RWPE1 (cell line): ENCODE results near the gene DISC1.

Experiments
- CTCF ChIA-PET: fragments of 350-600 bp; sonication (Branson Sonifier 250); formaldehyde crosslinking; extraction: SDS; loops from one replicate; lab custom pipeline; 2021; lab: Yijun Ruan, JAX
- POLR2A ChIA-PET: fragments of 400-600 bp; formaldehyde crosslinking; extraction: SDS; loops from one replicate; lab custom pipeline; 2020; ENCODE audit warnings: antibody characterized with exemption; ENCODE audit not compliant: low non-redundant PET; lab: Yijun Ruan, JAX
- DNase-seq: peaks from one replicate; pipeline ENCODE4 v3.0.0; 2012; ENCODE audit warnings: low spot score
- H3K27ac ChIP-seq: fragments of 450-650 bp; 2 replicates; pipeline ENCODE4 v1.5.1; 2017
- CTCF ChIP-seq: fragments of 450-650 bp; conservative IDR thresholded peaks from 2 replicates; pipeline ENCODE4 v1.5.1; 2017; ENCODE audit warnings: low read depth, mild to moderate bottlenecking

DISC1 gene

DNA sequence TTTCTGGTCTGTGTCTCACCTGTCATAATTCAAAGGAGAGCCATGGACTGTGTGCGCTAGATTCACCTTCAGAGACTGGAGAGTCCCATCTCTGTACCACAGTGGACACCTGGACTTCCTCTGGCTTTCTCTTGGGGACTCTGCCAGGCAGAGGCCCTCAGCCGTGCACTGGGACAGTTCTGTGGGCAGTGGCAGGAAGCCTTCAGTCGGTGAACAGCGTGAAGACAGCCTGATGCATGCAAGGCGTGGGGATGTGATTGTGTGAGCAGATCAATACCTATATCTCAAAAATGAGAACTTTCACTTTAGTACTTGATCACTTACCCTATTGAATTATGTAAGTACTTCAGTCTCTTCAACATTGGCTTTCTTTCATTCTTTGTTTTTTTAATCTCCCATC, 245.3 kb downstream of the DISC1 start:
- H3K27ac ChIP-seq: no peak overlapping the region
- DNase-seq: no peak
- ChIA-PET CTCF (no interaction called here), POLR2A (no interaction called here)
- TF ChIP-seq CTCF: no peak

DNA sequence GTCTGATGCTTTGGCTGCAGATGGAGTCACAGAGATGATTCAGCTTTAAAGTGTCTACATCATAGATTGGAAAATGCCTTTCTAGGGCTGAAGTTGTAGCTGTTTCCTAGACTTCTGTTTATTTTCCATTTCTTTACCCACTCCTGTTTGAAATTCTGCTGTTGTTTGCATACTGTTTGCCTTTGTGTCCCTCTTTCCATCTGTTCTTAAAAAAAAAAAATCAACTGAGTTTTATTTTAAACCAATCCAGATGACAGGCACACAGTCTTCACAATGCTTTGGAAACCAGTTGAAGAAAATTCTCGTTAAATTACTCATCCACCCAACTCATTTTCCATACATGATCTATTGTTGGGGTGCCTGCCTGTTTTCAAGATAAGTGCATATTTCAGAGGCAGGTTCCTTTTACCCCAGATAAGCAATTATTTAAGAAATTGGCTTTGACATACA, 245.9 kb downstream of the DISC1 start:
- POLR2A ChIA-PET: no interaction called here
- DNase-seq: no peak
- H3K27ac ChIP-seq: no peak overlapping the region
- TF ChIP-seq CTCF: no peak
- CTCF ChIA-PET: no interaction called here

DNA sequence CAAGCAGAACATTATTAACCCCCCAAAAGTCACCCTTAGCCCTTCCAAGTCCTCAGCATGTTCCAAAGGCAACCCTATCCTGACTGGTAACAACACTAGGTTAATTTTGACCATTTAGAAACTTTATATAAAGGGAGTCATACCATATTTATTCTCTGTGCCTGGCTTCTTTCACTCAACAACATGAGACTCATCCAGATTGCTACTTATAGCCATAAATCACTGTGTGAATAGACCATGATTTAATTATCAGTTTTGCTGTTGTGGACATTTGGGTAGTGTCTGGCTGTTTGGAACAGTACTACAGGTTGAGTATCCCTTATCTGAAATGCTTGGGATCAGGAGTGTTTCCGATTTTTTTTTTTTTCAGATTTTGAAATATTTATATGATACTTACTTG, 252.1 kb downstream of the DISC1 start:
- no peak for TF ChIP-seq CTCF
- ChIA-PET POLR2A (no interaction called here), CTCF (no interaction called here)
- no peak overlapping the region for H3K27ac ChIP-seq
- DNase-seq: no peak

DNA sequence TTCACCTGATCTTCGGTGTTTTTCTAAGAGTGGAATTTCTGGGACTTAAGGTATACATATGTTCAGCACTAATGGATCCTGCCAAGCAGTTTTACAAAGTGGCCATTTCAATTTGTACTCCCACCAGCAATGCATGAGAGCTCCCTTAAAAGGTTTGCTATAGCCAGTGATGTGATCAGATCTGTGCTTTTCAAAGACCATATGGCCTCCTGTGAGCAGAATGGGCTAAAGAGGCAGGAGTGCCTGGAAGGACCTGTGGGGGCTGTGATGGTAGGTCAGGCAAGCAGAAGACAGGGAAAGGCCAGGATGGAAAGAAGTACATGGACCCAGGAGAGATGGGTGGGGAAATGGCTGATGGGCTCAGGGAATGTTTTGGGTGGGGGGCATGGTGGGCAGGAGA, 252.7 kb downstream of the DISC1 start:
- POLR2A ChIA-PET: no interaction called here
- TF ChIP-seq CTCF: no peak
- no peak for DNase-seq
- CTCF ChIA-PET: interaction anchor here (0.6 kb wide), 1 partner anchor 110 kb away, joined by 4 read pairs; no protein-coding TSS in a partner anchor
- H3K27ac ChIP-seq: no peak overlapping the region

GRCh38 chr1:231882333-231882732, 255.7 kb downstream of the DISC1 start:
- ChIA-PET CTCF (no interaction called here), POLR2A (no interaction called here)
- no peak for TF ChIP-seq CTCF
- H3K27ac ChIP-seq: no peak overlapping the region
- DNase-seq: no peak

GRCh38 chr1:231882790-231883189, 256.2 kb downstream of the DISC1 start:
- DNase-seq: no peak
- CTCF ChIA-PET: interaction anchor here (0.6 to 0.8 kb wide), 3 partner anchors 13 to 327 kb away, joined by 3 to 4 read pairs (median 3); no protein-coding TSS in a partner anchor
- no peak for TF ChIP-seq CTCF
- H3K27ac ChIP-seq: no peak overlapping the region
- POLR2A ChIA-PET: no interaction called here
